K562 (cell line): ENCODE results near the gene PRR7. TPM values are rescaled to one million over a fixed set of nuclear protein-coding genes. Genes with fewer than 3 reads are reported as not detected.

Source experiments
- ATAC-seq: fragments of 200-7000 bp; cut with Tn5 transposase; 3 replicates; pipeline ENCODE4 v1.9.1; 2020; ENCODE audit warnings: moderate library complexity
- BruUV-seq: library from RNA; stranded (reverse); fragments of 400-500 nt; replicated peaks from 2 replicates; lab custom pipeline; 2021; lab: Mats Ljungman, UMichigan
- CTCF ChIA-PET: fragments of 300-600 bp; formaldehyde crosslinking; extraction: SDS; loops from one replicate; lab custom pipeline; 2021; ENCODE audit warnings: low intra/inter-chr PET ratio; lab: Yijun Ruan, JAX
- POLR2A ChIA-PET: fragments of 300-600, 350-650 bp; sonication (Branson Sonifier 250); formaldehyde crosslinking; extraction: SDS; loops from one replicate; lab custom pipeline; 2021; ENCODE audit warnings: antibody characterized with exemption, inconsistent platforms; lab: Yijun Ruan, JAX
- DNase-seq, 4 experiments: peaks; one replicate each; pipeline versions ENCODE4 v3.0.0 to v3.0.0-alpha.2; 2011 to 2018; ENCODE audit warnings: low spot score in 3 of 4, mixed read lengths in 3 of 4; ENCODE audit errors: extremely low read depth in 1 of 4
- FAIRE-seq: peaks from 2 replicates; lab custom pipeline; 2011; peaks lifted over from hg19 to GRCh38; lab: Jason Lieb, UNC
- H2AFZ ChIP-seq: 2 replicates; pipeline ENCODE4 v1.6.0; 2011; ENCODE audit warnings: low read depth, low read length, control low read depth, inconsistent platforms
- H3K27ac ChIP-seq: fragments of 200-600 bp; 3 replicates; pipeline ENCODE4 v1.8.0; 2011; ENCODE audit warnings: low read depth, mild to moderate bottlenecking, control low read depth, inconsistent platforms, low read length, moderate library complexity, mixed read lengths; ENCODE audit errors: extremely low read depth
- H3K27me3 ChIP-seq, 2 experiments: fragments of 300-600 bp in 1 of 2; 2 replicates in 1 of 2; 3 replicates in 1 of 2; pipeline versions ENCODE4 v1.6.0 to v1.8.0; 2011; ENCODE audit warnings: inconsistent platforms in 2 of 2, low read length in 2 of 2, mild to moderate bottlenecking in 1 of 2, mixed read lengths in 1 of 2, moderate library complexity in 1 of 2; ENCODE audit not compliant: control insufficient read depth in 2 of 2, insufficient read depth in 2 of 2
- H3K36me3 ChIP-seq: fragments of 300-600 bp; 3 replicates; pipeline ENCODE4 v1.8.0; 2011; ENCODE audit warnings: mild to moderate bottlenecking, low read length, inconsistent platforms; ENCODE audit not compliant: control insufficient read depth, insufficient read depth
- H3K4me1 ChIP-seq, 2 experiments: fragments of 200-600 bp in 1 of 2; replicated peaks in 1 of 2; 2 replicates in 1 of 2; 3 replicates in 1 of 2; pipeline versions ENCODE4 v1.5.1 to v1.8.0; 2011; ENCODE audit warnings: inconsistent platforms in 2 of 2, low read length in 2 of 2, mild to moderate bottlenecking in 1 of 2, mixed read lengths in 1 of 2, moderate library complexity in 1 of 2; ENCODE audit not compliant: control insufficient read depth in 2 of 2, insufficient read depth in 2 of 2
- H3K4me2 ChIP-seq: 2 replicates; pipeline ENCODE4 v1.6.1; 2011; ENCODE audit warnings: low read length, control low read depth, inconsistent platforms, mixed read lengths; ENCODE audit not compliant: insufficient read depth
- H3K4me3 ChIP-seq: fragments of 200-600 bp; sonication (generic), shearing (Covaris generic); 2 replicates; pipeline ENCODE4 v1.5.1; 2016; ENCODE audit warnings: control low read depth, inconsistent platforms
- H3K79me2 ChIP-seq: fragments of 200-600 bp; 3 replicates; pipeline ENCODE4 v1.8.0; 2011; ENCODE audit warnings: low read length, inconsistent platforms; ENCODE audit not compliant: control insufficient read depth, insufficient read depth
- H3K9ac ChIP-seq, 2 experiments: 2 replicates each; pipeline versions ENCODE4 v1.6.0 to v1.6.1; 2011; ENCODE audit warnings: low read depth in 2 of 2, low read length in 2 of 2, control low read depth in 1 of 2, inconsistent platforms in 1 of 2, mild to moderate bottlenecking in 1 of 2, mixed read lengths in 1 of 2; ENCODE audit not compliant: insufficient read depth in 1 of 2
- H3K9me1 ChIP-seq: one replicate; pipeline ENCODE4 v1.6.0; 2011; ENCODE audit warnings: inconsistent platforms, mild to moderate bottlenecking, low read length, moderate library complexity; ENCODE audit not compliant: control insufficient read depth, insufficient read depth
- H3K9me3 ChIP-seq: replicated peaks from 2 replicates; pipeline ENCODE4 v1.5.1; 2011; ENCODE audit warnings: low read depth, low read length, inconsistent platforms; ENCODE audit not compliant: control insufficient read depth, insufficient read depth
- H4K20me1 ChIP-seq: replicated peaks from 2 replicates; pipeline ENCODE4 v1.6.1; 2011; ENCODE audit warnings: low read length, inconsistent platforms, mixed read lengths; ENCODE audit not compliant: control insufficient read depth, insufficient read depth
- FOXJ3 ChIP-seq: sonication (generic); formaldehyde crosslinking; IDR thresholded peaks from 2 replicates; pipeline ENCODE4 v1.4.0; 2020; ENCODE audit warnings: mild to moderate bottlenecking, missing genetic modification reagents
- MYNN ChIP-seq, 2 experiments: sonication (generic); formaldehyde crosslinking in 1 of 2; IDR thresholded peaks; 2 replicates each; pipeline versions ENCODE4 v1.5.0 to v1.6.1; 2016 to 2020; ENCODE audit warnings: antibody characterized with exemption in 1 of 2, missing genetic modification reagents in 1 of 2
- PML ChIP-seq: IDR thresholded peaks from 2 replicates; pipeline ENCODE4 v1.6.1; 2012; ENCODE audit warnings: low read length, inconsistent platforms
- POLR2AphosphoS2 ChIP-seq: IDR thresholded peaks from 2 replicates; pipeline ENCODE4 v1.6.1; 2012; ENCODE audit warnings: low read length, improper control_type of control experiment
- POLR2AphosphoS5 ChIP-seq: IDR thresholded peaks from 2 replicates; pipeline ENCODE4 v1.6.1; 2011; ENCODE audit warnings: mild to moderate bottlenecking, low read depth, low read length, moderate library complexity; ENCODE audit not compliant: control insufficient read depth, insufficient read depth
- RBFOX2 ChIP-seq: fragments of 200-400 bp; formaldehyde crosslinking; IDR thresholded peaks from 2 replicates; pipeline ENCODE4 v1.6.1; 2017; ENCODE audit warnings: low read depth, mild to moderate bottlenecking, low read length, moderate library complexity
- ZBTB1 ChIP-seq: sonication (generic); formaldehyde crosslinking; IDR thresholded peaks from 2 replicates; pipeline ENCODE4 v1.8.1; 2023; ENCODE audit warnings: missing genetic modification reagents, low read depth, mild to moderate bottlenecking, borderline replicate concordance
- WGBS: fragments of 100-300 bp; shearing (Covaris generic); methylation state at CpG from one replicate; pipeline ENCODE4 v1.1.6; 2016; ENCODE audit warnings: low coverage, mixed read lengths; ENCODE audit not compliant: insufficient coverage; ENCODE audit errors: missing lambda C conversion rate; 5-methylcytosine and 5-hydroxymethylcytosine counted together
- in situ Hi-C: fragments of 300-500 bp; cut with MboI; formaldehyde crosslinking; loops from 4 replicates; pipeline ENCODE4 v1.15.0; 2018; ENCODE audit warnings: inconsistent platforms, mixed read lengths
- intact Hi-C: fragments of 100-400 bp; cut with micrococcal nuclease; formaldehyde crosslinking; loops from 2 replicates; pipeline ENCODE4 v1.14.2; 2022
- polyA plus RNA-seq, 8 experiments: library from polyadenylated mRNA; depleted of rRNA in 4 of 8; stranded (reverse) in 5 of 8; unstranded in 3 of 8; fragments of >200 nt; fragmentation: Nextera tagmentation in 2 of 8; fragmentation: Illumina TruSeq in 1 of 8; extraction: Ambion mirVana in 2 of 8; extraction: Trizol in 1 of 8; gene quantifications; 2 replicates each; pipeline versions ENCODE4 v1.2.1 to v1.2.3, GENCODE V29; 2011 to 2014; ENCODE audit warnings: inconsistent platforms in 1 of 8, missing spikeins in 1 of 8
- total RNA-seq, 7 experiments: library from RNA; depleted of rRNA in 6 of 7; stranded (reverse); fragments of >200 nt in 6 of 7; fragmentation: Illumina TruSeq in 2 of 7; extraction: Trizol in 2 of 7; gene quantifications; 2 replicates each; pipeline versions ENCODE4 v1.2.1 to v1.2.3, GENCODE V29; 2011 to 2021; ENCODE audit warnings: low replicate concordance in 1 of 7
- TF ChIP-seq, protein P1 (sequence below), 2 experiments: IDR thresholded peaks; 2 replicates each; pipeline ENCODE4 v1.6.1; 2011; ENCODE audit warnings: borderline replicate concordance in 1 of 2, control low read depth in 1 of 2, low read depth in 1 of 2, low read length in 1 of 2, mild to moderate bottlenecking in 1 of 2, mixed read lengths in 1 of 2, moderate library complexity in 1 of 2; ENCODE audit not compliant: insufficient read depth in 1 of 2, insufficient read length in 1 of 2, poor library complexity in 1 of 2, severe bottlenecking in 1 of 2; ENCODE audit errors: extremely low read depth in 1 of 2

Gene PRR7
- total and polyA plus RNA-seq, 9 of the 15 experiments (the other 6 are each of a cell fraction or from before 2014, with no cell fraction given): 0.80 to 11.3 (median 10.4) TPM; not detected in 4

DNA sequence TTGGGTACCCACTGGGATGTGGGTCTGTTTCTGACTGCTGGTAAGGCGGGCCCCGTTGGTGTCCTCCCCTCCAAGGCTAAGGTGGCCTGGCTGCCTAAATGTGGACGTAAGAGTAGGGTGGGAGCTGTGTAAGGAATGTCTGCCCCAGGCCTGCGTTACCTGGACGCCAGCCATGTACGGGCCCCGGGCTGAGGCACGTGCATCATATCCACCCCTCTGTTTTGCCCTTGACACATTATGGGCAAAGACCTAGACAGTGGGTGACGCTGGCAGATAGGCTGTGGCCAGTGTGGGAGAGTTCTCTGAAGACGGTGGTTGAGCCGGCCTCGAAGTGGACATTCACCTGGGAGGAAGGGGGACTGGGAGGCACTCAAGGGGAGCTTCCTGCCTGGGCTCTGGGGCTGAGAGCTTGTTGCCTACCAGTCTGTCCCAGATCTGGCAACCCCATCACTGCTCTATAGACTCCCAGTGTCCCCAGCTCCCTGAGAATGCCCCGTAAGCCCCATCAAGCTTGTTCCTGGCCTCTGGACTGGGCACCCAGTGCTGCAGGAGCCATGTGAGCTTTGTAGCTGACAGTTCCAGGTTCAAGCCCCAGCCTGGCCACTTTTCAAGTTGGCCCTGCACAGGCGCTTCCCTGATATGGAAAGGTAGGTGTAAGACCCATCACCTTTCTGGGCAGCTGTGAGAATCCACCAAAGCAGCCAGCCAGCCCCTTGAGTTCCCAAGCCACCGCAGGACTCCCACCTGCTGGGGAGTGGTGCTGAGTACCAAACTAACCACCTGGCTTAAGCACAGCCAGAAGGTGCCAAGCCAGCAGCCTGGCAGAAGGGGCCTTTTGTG, 3.2 kb upstream of the PRR7 start:
- 84% methylated on average over 15 of the region's 15 CpGs for WGBS
- intact Hi-C loops: no loop called here
- no peak overlapping the region for H3K4me3 ChIP-seq
- TF ChIP-seq FOXJ3 (CRISPR knock-in tag): no peak
- no peak for TF ChIP-seq ZBTB1 (CRISPR knock-in tag)
- TF ChIP-seq RBFOX2: 0 out of 2 replicates have a peak, but pooled peaks have one; percentile 32
- peak; percentile 33; the same call in 1 of the 2 replicates for TF ChIP-seq POLR2AphosphoS5
- TF ChIP-seq, protein P1, sequence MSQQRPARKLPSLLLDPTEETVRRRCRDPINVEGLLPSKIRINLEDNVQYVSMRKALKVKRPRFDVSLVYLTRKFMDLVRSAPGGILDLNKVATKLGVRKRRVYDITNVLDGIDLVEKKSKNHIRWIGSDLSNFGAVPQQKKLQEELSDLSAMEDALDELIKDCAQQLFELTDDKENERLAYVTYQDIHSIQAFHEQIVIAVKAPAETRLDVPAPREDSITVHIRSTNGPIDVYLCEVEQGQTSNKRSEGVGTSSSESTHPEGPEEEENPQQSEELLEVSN (IDR thresholded peaks at IDR 0.05; ENCODE audit: borderline replicate concordance in 1 of 2, extremely low read depth in 1 of 2, insufficient read depth in 1 of 2, insufficient read length in 1 of 2, low read depth in 1 of 2, low read length in 1 of 2, poor library complexity in 1 of 2, severe bottlenecking in 1 of 2): no peak
- TF ChIP-seq MYNN (IDR thresholded peaks at IDR 0.05): peak; percentile 44; the same call in 1 of the 2 replicates
- TF ChIP-seq MYNN (CRISPR knock-in tag; IDR thresholded peaks at IDR 0.05): no peak
- 0 out of 2 replicates have a peak, but pooled peaks have one; percentile 9 for TF ChIP-seq PML
- TF ChIP-seq POLR2AphosphoS2: peak; percentile 18
- ChIA-PET POLR2A (interaction anchor here (0.6 to 11.8 kb wide), 9 partner anchors 8 to 761 kb away, joined by 3 to 210 read pairs (median 5); partner anchors contain the start of genes GRK6 and HNRNPAB), CTCF (no interaction called here)
- peak overlapping the region in 1 of 2 experiments; percentile 59; a peak in 2 of 4 replicates for H3K9ac ChIP-seq
- no peaks in the 10 kb centered on the region for H3K9me3 ChIP-seq
- in situ Hi-C loops: no loop called here
- H4K20me1 ChIP-seq: peaks cover 29% of the 10 kb centered on the region; the same call in 1 of the 2 replicates
- no peak overlapping the region for H3K4me2 ChIP-seq
- peaks cover 46% of the 10 kb centered on the region; the same call in 2 of the 3 replicates for H3K36me3 ChIP-seq
- peaks cover 3% of the 10 kb centered on the region for H3K9me1 ChIP-seq
- no peak for DNase-seq
- FAIRE-seq: no peak
- H2AFZ ChIP-seq: no peak overlapping the region
- H3K27me3 ChIP-seq: no peaks in the 10 kb centered on the region
- no peaks in the 10 kb centered on the region for H3K79me2 ChIP-seq
- H3K27ac ChIP-seq: no peak overlapping the region
- H3K4me1 ChIP-seq: peaks cover 19 to 62% of the 10 kb centered on the region in 2 experiments
- BruUV-seq: no TSS peak
- 0 out of 3 replicates have a peak, but pooled peaks have one; percentile 0 for ATAC-seq
